NCI-H526 treated with DMSO at 0.1 percent for 48 hours (cell line): ENCODE measurements around the gene KRTAP10-5.
"Not testable (repeated sequence)": the region's sequence is repeated elsewhere in the genome, so short reads cannot be mapped to it uniquely, and the experiment has no call there.

ENCODE experiments used
- DNase-seq: peaks from one replicate; lab custom pipeline; 2025; lab: John Stamatoyannopoulos, UW

The KRTAP10-5 gene

DNA sequence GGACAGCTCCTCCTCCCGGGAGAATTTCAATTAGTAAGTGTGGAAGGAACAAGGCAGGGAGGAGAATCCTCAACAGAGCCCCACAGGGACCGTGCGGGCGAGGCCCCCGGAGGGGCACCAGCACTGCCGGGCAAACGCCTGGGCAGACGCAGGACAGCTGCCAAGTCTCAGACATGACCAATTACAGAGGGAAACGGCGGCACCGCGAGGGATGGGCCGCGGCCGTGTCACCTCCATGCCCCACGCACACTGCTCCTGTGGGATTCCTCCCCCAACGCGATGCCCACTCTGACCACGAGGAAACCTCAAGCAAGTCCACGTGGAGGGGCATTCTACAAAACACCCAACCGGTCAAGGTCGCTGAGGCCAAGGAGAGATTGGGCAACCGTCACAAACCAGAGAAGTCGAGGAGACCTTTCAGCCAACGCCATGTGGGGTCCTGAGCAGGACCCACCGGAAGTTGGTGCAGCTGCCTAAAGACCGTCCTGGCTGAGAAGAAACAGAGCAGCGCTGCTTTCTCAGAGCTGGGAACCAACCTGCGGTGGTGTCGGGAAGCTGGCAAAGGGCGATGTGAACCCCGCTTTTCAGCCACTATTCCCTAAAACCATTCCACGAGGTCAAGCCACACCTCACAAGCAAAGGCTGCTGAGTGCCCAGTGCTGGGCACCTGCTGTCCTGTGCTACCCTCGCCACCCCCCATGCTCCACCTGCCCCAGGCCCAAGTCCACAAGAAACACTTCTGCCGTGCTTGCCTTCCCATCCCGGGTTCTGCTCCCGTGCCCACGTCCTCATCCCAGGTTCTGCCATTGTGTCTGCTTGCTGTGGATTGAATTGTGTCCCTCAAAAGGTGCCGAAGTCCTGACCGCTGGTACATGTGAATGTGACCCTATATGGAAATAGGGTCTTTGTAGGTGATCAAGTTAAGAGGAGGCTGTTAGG, 8.3 kb downstream of the KRTAP10-5 start:
- no peak for DNase-seq

- no peak for DNase-seq
Measured at GRCh38 chr21:44571296-44571695, 9.1 kb downstream of the KRTAP10-5 start.

DNA sequence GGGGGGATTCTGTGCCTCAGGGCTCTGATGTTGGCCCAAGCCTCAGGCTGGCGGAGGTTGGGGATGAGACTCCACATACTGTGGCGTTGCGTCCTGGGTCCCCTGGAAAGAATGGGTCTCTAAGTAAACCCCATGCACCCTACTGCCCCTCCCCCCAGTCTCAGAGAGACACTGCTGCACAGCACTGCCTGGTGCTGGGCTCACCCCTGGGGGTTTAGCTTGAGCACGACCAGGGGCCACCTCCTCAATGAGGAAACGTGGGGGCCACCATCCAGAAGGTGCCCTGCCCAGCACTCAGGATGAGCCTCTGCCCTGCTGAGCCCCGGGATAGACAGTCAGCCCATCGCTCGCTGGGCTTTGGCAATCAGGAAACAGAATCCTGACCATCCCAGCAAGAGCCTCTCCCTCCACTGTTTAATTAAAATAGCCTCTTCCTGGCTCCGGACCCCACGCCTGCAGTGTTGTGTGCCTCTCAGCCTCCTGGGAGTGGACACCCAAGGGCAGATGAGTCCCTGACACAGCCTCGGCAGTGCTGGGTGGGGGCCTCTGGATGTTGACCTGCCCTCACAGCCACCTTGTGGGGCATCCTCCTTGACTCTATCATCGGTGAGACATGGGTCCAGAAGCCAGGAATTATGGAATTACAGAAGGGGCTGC, 10.4 kb downstream of the KRTAP10-5 start:
- no peak for DNase-seq

DNA sequence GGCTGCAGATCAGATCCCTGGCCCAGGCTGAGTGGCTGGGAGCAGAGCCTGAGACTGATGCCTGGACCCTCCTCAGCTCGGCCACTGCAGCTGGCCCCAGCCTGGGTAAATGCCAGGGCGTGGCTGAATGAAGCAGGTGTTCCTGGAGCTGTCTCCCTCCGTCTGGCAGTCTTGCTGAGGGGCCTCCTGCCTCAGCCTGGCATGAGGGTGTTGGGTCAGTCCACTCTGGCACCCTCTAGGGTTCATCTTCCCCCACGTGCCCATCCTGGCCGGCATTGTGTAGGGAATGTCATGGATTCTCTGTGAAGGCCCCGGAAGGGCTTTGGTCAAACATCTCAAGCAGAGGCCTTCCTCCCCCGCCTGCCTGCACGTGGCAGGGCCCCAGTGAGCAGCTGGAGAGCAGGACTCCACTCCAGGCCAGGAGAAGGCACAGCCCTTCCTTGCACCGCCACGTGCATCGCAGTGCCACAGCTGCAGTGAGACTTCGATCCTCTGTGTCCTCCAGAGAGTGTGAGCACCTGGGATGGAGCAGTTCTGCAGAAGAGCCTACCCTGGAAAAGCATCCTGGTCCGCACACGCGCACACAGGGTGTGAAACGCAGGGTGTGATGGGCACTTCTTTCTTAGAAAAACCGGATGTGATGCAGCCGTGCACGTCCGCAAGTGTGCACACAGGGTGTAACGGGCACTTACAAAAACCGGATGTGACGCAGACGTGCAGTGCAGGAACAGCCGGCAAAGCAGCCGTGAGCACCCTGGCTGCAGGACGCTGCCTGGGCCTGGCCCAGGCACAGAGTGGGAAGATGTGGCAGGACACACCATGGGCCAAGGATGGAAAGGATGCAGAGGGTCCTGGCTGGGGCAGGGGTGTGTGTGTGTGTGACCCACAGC, 11.5 kb downstream of the KRTAP10-5 start:
- DNase-seq, result no peak

DNA sequence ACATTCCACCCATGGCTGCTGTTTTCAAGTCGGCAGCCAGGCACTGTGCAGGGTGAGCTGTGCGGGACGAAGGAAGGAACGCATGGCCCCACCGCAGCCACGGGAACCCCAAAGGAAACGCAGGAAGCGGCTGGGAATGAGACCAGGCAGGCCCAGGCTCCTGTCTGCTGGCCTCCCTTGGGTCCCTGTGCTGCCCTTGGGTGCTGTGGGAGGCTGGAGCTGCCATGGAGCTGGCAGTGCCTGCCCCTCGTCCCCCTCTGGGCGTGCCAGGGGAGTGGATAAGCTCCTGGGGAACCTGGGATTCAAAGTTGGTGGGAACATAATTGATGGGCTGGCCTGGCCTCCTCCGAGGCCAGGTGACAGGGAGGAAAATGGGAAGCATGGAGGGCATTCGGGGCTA, 12.1 kb downstream of the KRTAP10-5 start:
- DNase-seq, result no peak

DNA sequence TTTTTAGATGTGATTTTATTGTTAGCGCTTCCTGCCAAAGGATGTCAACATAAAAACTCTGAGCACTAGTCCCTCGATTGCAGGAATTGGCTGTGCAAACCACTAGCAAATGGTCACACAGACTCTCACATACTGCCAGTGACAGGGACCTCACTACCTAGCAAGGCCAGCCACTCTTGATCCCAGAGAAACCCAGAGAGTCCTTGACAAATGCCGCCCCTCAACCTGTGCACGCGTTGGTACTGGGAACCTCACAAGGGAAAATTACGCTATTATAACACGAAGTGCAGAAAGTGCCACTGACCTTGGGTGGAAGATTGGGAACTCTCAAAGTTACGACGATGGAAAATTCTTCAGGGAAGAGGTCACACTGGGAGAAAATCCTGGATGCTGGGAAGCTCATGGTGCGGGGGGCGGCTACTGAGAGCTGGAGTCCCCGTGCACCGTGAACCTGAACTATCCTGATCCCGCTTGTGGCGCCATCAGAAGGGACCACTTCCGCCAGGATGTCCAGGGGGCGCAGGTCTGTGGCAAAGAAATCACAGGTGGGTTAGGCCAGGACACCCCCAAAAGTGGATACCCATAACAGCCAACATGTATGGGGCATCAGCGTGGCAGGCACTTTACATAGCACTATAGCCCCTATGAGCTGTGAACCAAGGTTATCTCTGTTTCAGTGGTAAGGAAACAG, 12.8 kb downstream of the KRTAP10-5 start:
- DNase-seq, result no peak

DNA sequence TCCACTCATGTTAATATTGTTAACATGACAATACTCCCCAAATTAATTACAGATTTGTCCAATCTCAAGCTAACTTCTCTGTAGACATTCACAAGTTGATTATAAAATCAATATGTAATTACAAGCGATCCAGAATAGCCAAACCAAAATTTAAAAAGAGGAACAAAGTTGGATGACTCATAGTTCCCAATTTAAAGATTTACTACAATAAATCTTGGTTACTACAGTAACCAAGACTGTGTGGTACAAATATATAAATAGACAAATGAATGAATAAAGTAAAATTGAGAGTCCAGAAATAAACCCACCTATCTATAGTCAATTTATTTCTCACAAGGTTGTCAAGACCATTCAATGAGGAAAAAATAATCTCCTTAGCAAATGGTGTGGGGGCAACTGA, 14.0 kb downstream of the KRTAP10-5 start:
- DNase-seq, result no peak

GRCh38 chr21:44564886-44565598, 15.4 kb downstream of the KRTAP10-5 start:
- no peak for DNase-seq

DNA sequence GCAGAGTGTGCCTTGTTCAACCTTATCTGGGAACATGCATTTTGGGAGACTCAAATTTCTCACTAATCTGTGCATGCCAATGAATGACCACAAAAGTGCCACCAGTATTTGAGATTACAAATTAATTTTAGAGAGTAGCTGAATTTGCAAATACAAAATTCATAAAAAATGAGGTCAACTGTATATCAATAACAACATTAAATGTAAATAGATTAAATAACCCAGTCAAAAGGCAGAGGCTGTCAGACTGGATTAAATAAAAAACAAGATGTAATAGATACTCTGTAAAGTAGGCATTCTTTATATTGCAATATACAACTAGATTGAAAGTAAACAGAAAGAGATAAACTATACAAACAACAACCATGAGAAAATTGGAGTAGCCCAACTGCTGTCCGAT, 16.3 kb downstream of the KRTAP10-5 start:
- DNase-seq, result no peak

DNA sequence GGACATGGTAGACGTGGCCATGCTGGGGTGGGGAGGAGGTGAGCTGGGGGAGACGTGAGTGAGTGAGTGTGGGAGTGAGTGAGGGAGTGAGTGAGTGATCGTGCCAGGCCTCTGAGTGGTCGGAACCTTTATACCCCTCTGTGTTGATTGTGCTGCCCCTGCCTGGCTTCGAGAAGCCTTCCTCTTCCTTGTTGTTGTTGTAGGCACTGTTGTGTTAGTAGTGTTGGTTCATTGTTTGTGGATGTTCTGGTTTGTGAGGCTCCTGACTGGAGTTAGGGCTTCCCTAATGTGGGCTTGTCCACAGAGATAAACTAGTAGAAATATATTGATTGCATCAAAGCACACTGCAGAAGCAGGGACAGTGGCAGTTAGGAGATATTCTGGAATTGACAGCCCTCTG, 21.7 kb downstream of the KRTAP10-5 start, which contains the start of gene KRTAP10-3:
Gene KRTAP10-3 (minus strand): TSS at position 101 of the 400 bp plus-strand sequence. CDS start 80 bp downstream, at position 21.
- no peak for DNase-seq

DNA sequence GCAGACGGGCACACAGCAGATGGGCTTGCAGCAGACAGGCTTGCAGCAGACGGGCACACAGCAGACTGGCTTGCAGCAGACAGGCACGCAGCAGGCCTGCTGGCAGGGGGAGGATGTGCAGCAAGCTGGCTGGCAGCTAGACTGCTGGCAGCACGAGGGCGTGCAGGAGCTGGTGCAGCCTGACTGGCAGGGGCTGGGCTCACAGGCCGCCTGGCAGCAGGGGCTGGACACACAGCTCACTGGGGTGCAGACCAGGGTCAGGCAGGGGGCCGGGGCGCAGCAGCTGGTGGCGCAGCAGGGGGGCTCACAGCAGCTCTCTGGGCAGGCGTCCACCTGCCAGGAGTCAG, 22.1 kb downstream of the KRTAP10-5 start:
- DNase-seq, result not testable (repeated sequence)

DNA sequence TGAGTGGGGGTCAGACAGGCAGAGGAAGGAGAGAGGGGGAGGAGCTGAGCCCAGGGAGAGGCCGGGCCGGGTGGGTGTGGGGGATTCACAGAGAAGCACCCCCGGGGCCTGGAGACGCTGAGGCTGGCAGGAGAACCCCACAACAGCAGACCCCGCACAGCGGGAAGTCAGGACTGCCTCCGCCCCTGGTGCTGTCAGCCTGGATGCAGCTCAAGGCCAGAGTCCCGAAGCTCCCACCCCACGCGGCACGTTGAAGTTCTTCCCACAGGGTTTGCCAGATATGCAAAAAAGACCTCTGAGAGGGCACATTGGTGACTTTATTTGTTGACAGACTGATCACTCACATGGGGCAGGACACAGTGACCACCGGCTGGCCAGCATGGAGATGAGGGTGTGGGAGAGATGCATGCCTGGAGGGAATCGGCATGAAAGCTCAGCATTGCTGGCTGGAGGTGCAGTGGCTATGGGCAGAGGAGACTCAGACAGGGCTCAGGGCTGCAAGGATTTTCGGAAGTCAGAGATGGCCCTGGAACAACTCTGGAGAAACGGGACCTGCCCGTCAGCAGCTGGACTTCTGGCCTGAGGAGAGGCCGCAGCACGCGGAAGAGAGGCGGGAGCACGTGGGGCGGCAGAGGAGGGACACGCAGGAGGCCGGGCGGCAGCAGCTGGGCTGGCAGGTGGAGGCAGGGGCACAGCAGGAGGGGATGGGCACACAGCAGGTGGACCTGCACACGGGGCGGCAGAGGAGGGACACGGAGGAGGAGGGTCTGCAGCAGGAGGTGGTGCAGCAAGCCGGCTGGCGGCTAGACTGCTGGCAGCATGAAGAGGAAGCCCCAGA, 22.7 kb downstream of the KRTAP10-5 start:
- no peak for DNase-seq

DNA sequence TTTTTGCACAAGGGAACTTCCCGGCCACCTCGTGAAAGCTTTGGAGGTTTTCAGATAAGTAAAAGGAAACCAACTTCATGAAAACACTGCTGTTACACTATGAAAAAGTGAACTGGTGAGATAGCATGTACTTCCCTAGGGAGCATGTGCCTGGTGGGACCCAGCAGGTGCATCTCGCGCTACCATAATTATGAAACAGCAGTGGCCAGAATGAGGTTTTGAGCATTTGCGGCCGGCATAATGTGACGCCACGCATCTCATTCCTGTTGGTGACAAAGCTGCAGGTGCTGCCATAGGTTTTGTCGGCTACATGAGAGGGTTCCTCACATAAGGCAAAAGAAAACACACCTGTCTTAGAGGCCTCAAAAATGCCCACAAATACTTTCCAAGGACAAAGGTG, 23.5 kb downstream of the KRTAP10-5 start:
- no peak for DNase-seq

- DNase-seq, result no peak
Measured at GRCh38 chr21:44555200-44555875, 25.1 kb downstream of the KRTAP10-5 start.

DNA sequence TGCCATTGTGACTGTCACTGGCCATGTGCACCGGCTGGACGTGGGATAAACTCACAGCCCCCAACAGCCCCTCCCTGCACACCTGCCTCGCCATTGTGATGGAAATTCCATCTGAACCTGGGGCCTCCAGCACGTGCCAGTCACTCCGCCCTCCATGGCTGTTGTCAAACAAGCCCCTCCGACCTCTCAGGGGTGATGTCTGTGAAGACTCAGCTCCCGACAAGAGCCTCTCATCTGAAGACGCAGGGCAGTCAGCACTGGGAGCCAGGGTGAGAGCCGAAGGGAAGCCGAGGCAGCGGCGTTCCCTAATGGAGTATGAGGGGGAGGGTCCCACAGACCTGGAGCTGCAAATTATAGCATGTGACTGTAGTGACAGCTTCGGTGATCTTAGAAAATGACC, 27.7 kb downstream of the KRTAP10-5 start:
- no peak for DNase-seq

- no peak for DNase-seq
Measured at GRCh38 chr21:44552136-44552535, 28.3 kb downstream of the KRTAP10-5 start.

- no peak for DNase-seq
Measured at GRCh38 chr21:44551340-44551961, 29.0 kb downstream of the KRTAP10-5 start, which contains the start of gene KRTAP10-2. Gene KRTAP10-2 (minus strand): TSS chr21:44551505. CDS start chr21:44551458, 47 bp downstream.

- DNase-seq, result no peak
Measured at GRCh38 chr21:44550807-44551206, 29.6 kb downstream of the KRTAP10-5 start.

- DNase-seq, result not testable (repeated sequence)
Measured at GRCh38 chr21:44550285-44550684, 30.1 kb downstream of the KRTAP10-5 start.
